Transverse colon (tissue), 4 donors: ENCODE data around the gene IGSF6.

Source experiments
- CTCF ChIP-seq, 5 experiments: fragments of 200-600 bp in 3 of 5; fragments of 450-650 bp in 2 of 5; sonication (generic) in 3 of 5; IDR thresholded peaks; 1 replicate in 2 of 5; 2 replicates in 3 of 5; pipeline ENCODE4 v1.5.1; 2016 to 2017; ENCODE audit warnings: antibody characterized with exemption in 5 of 5, inconsistent platforms in 3 of 5, mild to moderate bottlenecking in 2 of 5, moderate library complexity in 1 of 5
- POLR2AphosphoS5 ChIP-seq, 3 donors: sonication (generic); formaldehyde crosslinking; IDR thresholded peaks; one replicate each; pipeline ENCODE4 v1.6.1; 2016; ENCODE audit warnings: antibody characterized with exemption in 3 of 3

- TF ChIP-seq POLR2AphosphoS5 (IDR thresholded peaks at IDR 0.05), result no peak
- TF ChIP-seq CTCF (IDR thresholded peaks at IDR 0.05), result no peak
Measured at GRCh38 chr16:21611556-21612384, 40.6 kb downstream of the IGSF6 start.
